GM19238 (cell line): ENCODE results near the gene LRRC1.

Source experiments
- DNase-seq: peaks from one replicate; pipeline ENCODE4 v3.0.0; 2011; ENCODE audit warnings: low spot score; ENCODE audit not compliant: insufficient read length

Gene LRRC1

DNA sequence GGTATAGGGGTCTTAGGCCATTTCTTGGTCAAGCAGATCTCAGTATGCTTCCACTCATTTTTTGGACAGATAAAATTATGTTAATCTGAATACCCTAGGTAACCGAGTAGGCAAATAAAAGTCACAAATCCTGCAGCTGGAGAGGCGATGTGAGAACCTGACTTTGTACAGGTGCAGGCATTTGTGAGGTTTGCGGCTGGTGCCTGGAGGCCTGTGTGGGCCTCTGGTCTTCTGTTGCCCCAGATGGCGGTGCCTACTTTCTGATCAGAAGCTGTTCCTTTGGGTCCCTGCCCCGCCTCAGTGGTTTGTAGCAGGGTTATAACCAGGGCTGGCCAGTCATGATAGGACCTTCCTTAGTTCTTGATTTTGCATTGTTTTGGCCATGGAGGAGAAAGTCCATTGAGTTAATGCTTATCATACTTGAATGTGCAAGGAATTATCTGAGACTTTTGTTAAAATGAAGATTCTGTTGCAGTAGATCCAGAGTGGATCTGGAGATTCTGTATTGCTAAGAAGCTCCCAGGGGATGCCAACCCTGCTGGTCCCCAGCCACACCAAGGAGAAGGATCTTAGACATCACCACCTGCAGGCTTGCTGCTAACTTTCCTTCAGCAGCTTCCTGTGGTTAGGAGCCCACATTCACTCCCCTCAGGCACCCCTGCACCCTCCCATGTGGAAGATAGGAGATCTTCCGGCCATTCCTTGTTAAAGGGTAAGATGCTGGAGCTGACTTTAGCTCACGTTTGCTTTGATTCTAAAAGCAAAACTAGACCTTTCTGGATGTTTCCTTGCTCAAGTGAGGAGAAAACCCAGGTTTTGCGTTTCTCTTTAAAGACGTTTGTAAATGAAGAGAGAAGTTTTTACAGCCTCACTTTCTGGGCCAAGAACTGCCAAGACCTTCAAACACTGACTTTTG, 50.7 kb downstream of the LRRC1 start:
- no peak for DNase-seq

DNA sequence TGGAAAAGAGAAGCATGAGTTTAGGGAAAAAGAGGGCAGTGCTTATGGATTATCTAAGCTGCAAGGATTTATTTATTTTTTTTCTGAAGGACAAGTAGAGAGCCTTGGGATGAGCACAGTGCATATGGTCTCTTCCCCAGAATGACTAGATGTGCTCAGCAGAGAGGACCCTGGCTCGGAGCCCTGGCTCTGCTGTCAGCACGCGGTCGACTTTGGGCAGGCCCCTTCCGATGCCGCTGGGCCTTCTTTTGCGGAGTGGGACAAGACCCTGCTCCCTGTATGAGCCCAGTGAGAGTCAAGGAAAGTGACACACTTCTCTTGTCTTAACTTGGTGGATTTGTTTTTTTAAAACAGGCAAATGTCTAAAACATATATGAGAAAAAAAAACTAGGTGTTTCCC, 51.4 kb downstream of the LRRC1 start:
- no peak for DNase-seq

DNA sequence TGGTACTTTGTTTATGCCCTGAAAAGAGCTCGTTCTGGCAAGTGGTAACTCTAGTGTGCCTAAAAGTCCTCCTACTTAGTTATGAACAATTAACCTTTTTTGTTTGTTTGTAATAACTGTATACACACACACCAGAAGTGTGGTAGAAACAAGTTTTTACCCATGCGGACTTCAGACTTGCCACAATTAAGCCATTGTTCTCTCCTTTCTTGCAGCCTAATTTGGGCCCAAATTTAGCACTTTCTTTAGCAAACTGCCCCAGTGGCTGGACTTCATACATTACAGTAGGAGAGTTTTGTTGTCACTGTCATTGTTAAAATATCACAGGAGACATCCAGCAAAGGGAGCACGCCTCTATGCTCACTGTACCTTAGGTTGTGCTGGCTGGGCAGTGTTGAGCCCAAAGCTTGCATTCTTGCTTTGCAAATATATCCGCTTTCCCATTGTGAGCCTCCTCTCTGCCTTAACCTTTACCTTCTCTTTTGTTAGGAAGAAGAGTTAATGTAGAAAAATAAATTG, 53.0 kb downstream of the LRRC1 start:
- DNase-seq = no peak

DNA sequence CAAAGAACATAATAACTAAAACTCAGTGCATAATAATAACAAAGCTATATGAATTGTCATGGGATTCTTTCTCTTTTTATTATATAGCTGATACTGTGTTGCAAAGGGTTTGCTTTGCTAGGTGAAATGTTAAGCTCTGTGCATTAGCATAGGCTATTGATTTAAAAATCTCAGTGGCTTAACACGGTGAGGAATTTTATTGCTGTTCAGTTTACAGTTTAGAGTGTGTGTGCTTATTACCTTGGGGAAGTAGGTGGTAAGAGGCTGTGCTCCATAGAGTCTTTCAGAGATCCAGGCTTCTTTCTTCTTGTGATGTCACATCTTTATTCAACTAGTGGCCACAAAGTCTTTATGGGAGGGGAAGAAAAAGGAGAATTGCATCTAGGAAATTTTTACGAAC, 55.7 kb downstream of the LRRC1 start:
- no peak for DNase-seq

DNA sequence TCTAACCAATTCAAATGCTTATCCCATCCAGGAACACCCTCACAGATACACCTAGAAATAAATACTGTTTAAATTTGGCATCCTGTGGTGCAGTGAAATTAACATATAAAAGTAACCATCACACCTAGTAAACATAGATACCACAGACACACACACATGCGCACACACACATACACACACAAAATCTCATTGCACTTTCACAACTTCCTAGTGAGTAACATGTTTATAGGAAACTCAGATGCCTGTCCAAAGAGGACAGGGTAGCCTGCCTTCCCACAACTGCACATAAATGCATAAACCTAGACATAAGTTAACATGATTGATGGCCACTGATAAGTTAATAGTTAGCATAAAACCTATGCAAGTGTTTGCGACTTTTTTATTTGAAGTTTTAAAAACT, 56.8 kb downstream of the LRRC1 start:
- DNase-seq = no peak

DNA sequence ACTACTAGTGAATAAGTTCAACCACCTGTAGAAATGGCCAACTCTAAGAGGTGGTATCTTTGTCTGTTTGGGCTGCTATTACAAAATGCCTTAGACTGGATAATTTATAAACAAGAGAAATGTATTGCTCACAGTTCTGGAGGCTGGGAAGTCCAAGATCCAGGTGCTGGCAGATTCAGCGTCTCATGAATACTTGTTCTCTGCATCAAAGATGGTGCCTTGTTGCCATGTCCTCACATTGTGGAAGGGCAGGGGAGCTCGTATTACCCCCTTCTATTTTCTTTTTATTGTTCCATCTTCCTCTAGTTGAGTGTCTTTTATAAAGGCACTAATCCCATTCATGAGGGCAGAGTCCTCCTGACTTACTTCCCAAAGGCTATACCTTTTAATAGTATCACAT, 58.0 kb downstream of the LRRC1 start:
- no peak for DNase-seq

DNA sequence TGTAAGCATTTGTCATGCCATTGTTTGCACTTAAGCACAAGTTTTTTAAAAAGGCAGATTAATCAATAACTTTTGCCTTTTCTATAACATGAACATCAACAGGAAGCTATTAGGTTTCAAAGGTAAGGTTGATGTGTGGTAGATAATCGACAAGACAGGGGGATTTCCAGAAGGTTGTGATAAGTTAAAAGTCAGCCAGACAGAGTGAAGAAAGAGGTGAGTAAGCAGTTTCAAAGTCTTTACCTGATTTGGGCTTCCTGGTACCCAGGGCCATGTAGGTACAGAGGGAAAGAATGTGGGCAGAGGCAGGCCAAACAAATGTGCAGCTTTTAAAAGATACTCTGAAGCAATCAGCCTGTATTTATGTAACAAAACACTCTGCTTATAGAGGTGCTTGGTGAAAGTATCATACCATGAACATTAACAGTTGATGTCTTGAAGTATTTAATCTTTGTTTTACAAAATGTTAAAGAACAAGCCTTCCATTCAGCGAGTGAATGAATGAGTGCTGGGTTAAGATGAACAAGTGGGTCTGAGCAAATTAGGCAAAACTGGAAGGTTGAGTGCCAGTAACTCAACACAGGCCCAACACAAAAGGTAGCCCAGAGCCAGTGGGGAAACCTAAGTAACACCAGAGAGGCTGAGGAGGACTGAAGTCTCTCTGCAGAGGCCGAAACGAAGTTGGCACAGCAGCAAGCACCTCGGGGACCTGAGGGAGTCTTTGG, 60.2 kb downstream of the LRRC1 start:
- peak; percentile 29 for DNase-seq

DNA sequence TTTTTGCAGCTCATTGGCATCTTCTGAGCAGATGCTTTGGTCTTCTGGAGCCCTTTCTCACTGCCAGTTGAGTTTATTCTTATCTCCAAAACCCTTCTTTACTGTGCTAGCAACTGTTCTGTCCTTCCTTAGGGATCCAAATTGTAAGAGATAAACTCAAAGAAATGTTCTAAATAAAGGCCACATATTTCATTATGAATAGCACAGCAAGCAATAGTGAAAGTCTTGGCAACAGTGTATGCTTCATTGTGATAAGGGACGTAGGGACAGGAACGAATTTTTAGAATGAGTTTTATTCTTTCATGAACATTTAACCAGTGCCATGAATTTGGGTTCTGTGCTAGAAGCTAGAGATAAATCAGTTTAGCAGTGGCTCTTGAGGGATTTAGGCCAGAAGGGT, 61.1 kb downstream of the LRRC1 start:
- DNase-seq = no peak

DNA sequence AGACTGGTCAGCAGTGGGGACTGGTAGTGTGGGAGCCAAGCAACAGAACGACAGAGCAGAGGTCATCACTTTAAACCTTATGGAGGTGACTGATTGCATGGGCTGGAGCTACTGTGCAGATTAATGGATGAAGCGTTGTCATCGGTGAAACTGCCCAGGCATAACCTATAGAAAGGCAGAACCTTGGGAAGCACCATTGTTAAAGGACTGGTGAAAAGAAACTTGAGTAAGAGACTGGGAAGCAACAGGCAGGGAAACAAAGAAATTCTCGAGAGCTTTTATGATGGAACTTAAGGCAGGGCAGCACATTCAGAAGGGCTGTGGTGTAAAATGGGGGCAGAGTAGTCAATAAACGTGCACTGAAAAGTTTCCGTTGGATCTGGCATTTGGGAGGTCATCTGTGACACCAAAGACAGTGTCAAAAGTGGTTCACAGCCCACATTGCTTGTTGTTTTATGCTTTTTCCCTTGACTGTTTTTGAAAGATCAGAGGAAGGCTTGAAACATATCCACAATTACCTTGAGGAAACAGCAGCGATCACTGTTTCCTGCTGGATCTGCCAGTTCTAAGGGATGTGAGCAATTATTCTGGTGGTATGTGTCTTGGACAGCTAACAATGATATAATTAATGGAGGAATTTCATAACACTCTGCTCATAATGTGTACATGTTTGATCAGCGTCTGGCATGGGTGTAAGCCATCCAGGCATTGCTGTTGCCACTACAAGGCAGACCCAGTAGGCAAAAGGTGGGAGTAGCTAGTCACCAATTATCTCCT, 62.7 kb downstream of the LRRC1 start:
- no peak for DNase-seq

DNA sequence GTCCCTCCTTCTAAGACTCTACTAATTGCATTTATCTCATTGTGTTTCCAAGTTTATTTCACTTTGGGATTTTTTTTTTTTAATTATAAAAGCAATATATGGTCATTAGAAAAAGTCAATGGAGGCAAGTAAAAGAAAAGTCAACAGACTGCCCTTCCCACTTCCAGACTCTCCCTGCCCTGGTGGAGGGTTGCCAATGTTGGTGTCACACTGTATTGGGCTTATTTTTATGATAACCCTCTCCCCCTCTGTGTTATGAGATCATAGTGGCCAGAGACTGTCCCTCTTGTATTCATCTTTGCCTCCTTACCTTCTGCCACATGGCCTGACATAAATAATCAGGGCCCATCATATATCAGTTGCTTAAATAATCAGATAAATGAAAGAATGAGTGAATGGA, 63.4 kb downstream of the LRRC1 start:
- no peak for DNase-seq

DNA sequence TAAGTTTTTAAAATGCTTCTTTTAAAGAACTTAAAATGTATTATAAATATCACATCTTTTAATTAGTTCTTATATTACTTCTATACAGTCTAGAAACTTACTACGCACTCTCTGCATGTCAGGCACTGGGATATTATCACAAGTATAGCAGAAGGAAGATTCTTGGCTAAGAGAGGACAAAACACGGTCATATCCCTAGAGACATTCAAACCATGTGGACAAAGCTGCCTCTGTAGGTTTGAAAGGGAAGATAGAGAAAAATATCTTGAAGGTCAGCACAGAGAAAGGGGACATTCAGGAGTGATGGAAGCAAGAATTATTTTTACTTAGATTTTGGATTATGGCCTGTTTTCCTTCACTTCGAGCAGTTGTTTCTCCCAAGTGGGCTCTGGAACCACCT, 64.1 kb downstream of the LRRC1 start:
- DNase-seq = no peak

DNA sequence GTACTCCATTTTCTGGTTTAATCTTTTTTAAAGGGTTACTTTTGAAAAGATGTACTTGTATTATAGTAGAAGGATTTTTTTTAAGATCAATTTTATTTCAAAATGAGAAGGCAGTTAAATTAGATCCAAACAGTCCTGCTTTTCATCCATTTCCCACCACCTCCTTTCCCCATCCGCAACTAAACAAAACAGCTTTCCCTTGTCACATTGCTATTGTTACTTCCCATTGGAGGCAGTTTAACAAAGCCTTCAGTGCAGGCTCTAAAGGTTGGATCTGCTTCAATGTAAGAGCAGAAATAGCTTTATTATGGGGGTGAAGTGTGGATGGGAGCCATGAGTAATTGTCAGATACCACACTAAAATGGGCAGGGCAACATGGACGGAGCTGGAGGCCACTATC, 65.7 kb downstream of the LRRC1 start:
- DNase-seq = no peak

DNA sequence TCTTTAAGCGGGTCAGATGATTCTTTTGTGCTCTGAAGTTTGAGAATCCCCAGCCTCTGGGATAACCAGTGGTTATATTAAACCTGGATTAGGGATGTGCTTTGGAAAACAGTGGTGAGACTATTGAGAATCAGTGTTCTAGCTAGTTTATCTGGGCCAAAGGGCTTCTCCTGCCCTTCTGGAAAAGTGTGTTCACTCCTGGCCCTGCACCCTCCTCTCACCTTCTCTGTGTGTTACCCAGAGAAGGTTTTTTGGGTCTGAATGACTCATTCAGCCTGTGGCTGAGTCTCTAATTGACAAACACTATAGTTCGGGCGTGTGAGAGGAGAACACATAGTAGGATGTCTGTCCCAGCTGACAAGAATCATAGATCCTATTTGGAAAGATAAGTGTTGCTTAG, 66.7 kb downstream of the LRRC1 start:
- no peak for DNase-seq

DNA sequence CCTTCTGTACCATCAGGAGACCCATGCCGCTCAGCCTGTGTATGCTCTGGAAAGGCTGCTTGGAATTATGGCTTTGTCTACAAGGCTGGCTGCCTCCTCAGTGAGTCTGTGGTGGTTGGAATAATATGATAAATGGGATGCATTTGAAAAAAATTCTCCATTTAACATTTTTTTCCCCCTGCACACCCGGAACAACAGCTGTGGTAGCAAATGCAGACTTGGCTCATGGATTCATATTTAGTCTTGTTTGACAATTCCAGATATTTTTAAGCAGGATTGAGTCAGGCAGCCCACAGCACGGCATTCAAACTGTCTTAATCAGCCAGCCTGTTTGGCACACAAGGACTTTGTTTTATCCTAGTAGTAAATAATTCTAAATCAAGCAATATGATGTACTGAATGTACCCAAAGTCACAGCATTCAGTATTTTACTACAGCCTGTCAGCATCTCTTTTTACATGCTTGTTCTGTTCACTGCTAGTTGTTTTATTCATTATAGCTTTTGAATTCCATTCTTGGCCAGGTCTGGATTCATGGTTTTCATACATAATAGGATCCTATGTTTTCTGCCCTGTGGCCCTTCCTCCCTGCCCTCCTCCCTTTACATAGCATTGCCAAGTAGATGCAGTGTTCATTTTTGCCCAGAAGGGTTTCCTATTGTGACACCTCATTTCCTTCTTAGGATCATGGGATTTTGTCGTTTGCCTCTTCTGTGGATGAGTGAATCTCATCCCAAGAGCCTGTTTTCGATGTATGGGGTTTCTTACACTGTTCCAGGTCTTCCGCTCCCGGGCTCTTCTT, 68.1 kb downstream of the LRRC1 start:
- DNase-seq = no peak

DNA sequence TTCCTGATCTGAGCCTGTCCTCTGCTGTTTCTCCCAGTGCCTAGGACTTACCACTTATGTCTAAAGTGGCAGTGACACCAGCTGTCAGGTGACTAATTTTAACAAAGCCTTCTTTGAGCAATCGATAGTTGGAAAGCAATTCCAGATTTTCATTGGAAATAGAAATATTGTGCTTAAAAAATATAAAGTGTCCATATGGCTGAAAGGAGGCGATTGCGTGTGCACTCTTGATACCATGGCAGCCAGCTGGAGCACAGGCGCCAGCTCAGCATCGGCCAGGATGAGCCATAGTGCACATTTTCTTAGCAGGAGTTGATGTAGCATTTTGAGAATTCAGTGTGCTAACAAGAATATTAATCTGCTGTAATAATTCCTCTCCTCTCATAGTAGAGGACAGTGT, 70.0 kb downstream of the LRRC1 start:
- no peak for DNase-seq

DNA sequence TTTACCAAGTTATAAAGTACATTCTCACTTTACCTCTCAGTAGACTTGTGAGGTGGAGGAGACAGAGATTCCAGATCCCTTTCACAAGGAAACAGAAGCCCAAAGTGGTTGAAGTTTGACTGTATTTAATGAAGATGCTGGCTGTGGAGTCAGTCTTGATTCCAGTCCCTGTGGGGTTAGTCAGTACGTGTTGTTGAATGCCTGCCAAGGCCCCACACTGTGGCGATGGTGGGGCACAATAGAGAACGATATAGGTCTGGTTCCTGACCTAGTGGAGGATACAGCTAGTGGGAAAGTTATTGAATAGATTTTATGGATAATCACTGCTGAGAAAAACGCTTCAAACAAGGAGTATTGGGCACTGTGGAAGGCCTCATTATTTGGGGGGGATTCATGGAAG, 71.4 kb downstream of the LRRC1 start:
- no peak for DNase-seq

DNA sequence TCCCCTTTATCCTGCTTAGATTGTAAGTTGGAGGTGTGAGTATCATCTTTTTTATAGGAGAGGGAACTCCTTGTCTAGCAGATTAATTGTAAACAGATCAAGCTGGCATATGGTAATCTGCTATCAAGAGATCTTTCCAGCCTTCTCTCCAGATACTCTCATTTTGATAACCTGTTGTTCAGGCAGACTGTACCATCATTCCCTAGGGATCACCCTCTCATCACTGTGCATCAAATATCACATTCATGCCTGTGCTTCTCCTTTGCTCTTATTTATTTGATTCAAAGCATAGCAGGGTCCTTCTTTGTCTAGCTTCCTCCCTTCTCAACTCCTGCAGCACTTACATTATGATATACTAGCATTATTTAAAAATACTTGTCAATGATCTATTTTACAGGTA, 73.8 kb downstream of the LRRC1 start:
- DNase-seq = no peak

DNA sequence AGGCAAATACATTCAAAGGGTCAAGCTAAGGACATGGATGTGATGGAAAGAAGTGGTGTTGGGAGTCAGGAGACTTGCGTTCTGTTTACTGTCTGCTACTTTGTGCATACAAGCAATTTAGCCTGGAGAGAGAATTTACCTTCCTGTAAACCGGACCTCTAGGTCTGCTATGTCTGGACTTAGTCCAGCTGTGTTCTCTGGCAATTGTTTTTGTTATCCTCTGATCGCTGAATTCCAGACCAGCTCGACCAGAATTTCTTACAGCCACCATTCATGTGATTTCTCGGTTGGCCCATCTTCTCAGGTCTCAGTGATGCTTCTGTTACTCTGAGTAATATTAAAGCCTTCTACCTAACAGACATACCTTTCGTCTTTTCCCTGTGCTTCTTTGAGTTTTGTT, 75.2 kb downstream of the LRRC1 start:
- no peak for DNase-seq

DNA sequence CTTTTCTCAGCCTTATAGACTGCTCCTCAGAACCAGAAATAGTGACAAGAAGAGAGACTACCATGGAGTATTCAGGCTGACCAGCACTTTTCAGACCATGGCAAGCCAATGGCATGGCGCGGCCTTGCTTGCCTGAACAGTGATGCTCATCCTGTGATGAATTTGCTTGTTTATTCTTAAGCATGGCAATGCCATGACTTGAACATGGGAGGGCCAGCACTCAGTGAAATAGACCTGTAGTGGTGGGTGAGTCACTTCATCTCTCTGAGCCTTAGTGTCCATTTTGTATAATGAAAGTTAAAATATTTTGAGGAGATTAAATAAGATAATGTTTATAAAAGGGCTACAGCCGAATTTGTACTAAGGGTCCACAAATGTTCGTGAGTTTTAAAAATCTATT, 79.1 kb downstream of the LRRC1 start:
- no peak for DNase-seq

DNA sequence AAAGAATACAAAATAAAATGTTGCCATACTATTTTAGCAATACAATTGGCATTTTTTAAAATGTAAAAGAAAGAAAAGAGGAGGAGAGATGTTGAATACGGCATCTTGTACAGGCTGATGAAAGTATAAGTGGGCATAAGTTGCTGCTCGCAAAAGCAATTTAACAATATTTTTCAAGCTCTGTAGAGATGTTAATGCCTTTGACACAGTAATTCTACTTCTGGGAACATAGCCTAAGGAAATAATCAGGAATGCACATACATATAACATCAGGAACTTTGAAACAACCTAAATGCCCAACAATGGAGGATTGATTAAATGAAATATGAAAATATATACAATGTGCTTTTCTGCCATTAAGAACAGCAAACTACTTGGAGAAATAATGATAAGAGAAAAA, 80.2 kb downstream of the LRRC1 start:
- DNase-seq = no peak

DNA sequence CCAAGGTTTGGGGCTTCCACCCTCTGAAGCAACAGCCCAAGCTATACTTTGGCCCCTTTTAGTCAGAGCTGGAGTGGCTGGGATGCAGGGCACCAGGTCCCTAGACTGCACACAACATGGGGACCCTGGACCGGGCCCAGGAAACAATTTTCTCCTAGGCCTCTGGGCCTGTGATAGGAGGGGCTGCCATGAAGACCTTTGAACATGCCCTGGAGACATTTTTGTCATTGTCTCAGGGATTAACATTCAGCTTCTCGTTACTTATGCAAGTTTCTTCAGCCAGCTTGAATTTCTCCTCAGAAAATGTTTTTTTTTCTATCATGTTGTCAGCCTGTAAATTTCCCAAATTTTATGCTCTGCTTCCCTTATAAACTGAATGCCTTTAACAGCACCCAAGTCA, 82.3 kb downstream of the LRRC1 start:
- DNase-seq = no peak
